ENCODE measurements around the gene MDH1.
"Not testable (repeated sequence)": the region's sequence is repeated elsewhere in the genome, so short reads cannot be mapped to it uniquely, and the experiment has no call there.

MDH1 gene

GRCh38 chr2:63587814-63588384, 864 bp upstream of the MDH1 start:
- no peak for DNase-seq (ENCODE audit: low read depth, low spot score)
- peak overlapping the region; percentile 67 for H3K27ac ChIP-seq

DNA sequence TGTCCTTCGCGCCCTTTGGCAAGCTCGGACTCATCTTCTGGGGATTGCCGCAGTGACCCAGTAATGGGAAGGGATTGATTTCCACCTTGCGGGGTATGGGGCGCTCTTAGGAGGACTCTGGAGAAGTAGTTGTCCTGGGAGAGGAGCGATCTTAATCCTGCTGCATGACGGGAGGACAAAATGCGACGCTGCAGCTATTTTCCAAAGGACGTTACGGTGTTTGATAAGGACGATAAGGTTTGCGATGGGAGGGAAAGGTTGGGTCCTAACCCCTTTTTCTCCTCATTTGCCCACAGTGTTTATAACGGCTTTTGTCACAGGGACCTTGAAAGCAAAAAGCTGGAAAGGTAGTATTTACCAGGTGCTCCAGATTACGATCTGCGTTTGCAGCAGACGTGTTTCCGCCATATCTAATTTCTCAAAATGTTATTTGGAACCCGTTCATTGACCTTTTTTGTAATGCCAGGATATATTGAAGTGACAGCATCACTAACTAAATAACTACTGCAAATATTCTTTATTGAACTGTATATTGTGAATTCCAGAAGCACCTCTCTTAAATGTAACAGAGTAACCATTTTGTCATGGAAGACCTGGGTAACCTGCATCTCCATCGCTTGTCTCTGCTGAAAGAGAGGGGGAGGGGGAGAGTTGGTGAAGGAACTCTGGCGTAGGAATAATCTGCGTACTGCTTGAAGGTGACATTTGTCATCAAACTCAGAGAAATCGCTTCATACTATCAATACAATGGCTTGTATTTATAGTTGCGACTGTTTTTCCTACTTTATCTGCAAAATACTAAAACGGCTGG, 590 bp downstream of the MDH1 start:
- peak overlapping the region; percentile 67 for H3K27ac ChIP-seq
- DNase-seq (ENCODE audit: low read depth, low spot score) = no peak

DNA sequence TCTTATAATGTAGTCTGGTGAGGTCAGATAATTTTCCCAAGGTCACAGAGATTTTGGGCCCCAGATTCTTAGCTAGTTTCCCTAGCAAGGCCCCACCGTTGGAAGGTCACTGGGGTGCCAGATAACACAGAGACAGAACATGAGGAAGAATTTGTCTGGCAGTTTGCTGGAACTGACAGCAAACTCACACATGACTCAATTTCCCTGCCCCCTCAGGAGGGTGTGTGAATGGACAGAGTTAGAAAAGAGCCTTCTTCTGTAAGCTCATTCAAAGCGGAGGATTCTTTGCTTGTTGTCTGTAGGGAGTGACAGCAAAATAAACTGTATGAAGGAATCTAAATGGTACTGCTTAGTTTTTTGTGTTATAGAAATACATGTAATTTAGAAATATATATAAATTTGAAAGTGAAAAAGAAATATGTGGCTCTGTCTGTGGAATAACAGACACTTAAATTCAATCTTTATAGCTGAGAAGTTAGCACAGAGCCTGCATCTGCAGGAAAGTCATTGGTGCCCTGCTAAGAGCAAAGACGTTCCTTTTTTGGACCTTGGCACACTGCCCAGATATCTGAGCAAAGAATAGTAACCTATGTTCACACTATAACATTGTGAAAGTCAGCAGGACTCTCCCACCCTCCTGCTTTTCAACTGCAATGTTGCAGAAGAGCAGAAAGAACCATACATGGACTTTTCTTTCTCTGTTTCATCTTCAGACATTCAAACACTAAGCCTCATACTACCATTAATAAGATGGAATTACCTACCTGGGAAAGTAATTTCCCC, 2.1 kb downstream of the MDH1 start:
- no peak for DNase-seq (ENCODE audit: low read depth, low spot score)
- no peak overlapping the region for H3K27ac ChIP-seq

DNA sequence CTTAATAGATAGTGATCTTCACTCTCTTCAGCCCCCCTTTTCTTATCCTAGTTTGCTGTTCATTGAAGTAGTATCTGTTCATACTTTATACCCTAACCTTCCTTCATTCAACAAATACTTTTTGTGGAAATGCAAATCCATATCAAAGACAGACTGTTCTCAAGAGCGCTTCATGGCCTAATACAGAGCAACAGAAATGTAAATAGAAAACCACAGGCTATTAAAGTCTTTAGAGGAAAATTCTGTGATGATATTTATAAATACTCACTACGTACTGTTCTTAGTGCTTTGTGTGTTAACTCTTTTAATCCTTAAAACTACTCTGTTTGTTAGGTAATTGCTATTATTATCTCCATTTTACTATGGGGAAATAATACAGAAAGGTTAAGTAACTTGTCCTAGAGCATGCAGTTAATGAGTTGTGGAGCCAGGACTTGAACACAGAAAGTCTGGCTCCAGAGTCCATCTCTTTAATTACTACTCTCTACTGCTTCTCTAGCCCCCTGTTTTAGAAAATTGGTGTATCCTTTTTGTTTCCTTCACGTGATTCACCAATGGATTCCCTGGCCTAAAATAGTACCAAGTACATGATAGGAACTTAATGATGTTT, 2.9 kb downstream of the MDH1 start:
- DNase-seq (ENCODE audit: low read depth, low spot score) = no peak
- H3K27ac ChIP-seq = no peak overlapping the region

DNA sequence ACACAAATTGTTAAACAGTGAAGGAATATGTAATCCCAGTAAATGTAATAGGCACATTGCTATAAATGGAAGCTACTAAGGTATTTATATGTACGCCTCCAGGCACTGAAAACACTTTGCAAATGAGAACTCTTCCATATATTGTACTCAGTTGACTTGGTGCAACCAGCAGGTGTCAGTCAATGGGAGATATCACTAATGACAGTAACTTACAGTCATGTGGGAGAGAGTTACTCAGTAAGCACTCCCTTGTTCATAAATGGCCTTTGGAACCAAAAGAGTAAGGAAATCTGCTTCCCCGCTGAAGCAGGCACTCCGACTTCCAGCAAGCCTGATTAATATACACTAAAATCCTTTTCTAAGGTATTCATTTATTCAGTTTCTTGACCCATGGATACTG, 5.9 kb downstream of the MDH1 start:
- DNase-seq (ENCODE audit: low read depth, low spot score) = no peak

GRCh38 chr2:63596401-63596883, 7.7 kb downstream of the MDH1 start:
- no peak for DNase-seq (ENCODE audit: low read depth, low spot score)
- no peak overlapping the region for H3K27ac ChIP-seq

More for the DNA sequence above, 5.9 kb downstream of the MDH1 start:
- H3K27ac ChIP-seq = no peak overlapping the region

- no peak for DNase-seq (ENCODE audit: low read depth, low spot score)
- H3K27ac ChIP-seq = no peak overlapping the region
Observed at GRCh38 chr2:63598981-63599380, 10.2 kb downstream of the MDH1 start.

GRCh38 chr2:63600881-63601460, 12.2 kb downstream of the MDH1 start:
- DNase-seq (ENCODE audit: low read depth, low spot score) = no peak
- no peak overlapping the region for H3K27ac ChIP-seq

DNA sequence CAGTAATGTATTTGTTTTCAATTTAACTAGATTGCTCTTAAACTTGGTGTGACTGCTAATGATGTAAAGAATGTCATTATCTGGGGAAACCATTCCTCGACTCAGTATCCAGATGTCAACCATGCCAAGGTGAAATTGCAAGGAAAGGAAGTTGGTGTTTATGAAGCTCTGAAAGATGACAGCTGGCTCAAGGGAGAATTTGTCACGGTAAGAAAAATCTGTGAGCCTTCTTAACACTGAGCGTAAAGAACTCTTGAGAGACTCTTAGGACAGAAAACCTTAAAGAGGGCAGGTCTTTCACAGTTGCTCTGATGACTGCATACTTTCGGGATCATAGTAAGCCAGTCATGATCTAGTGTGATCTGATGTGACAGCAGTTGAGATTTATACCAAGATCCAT, 15.9 kb downstream of the MDH1 start:
- DNase-seq (ENCODE audit: low read depth, low spot score) = no peak
- H3K27ac ChIP-seq = no peak overlapping the region

DNA sequence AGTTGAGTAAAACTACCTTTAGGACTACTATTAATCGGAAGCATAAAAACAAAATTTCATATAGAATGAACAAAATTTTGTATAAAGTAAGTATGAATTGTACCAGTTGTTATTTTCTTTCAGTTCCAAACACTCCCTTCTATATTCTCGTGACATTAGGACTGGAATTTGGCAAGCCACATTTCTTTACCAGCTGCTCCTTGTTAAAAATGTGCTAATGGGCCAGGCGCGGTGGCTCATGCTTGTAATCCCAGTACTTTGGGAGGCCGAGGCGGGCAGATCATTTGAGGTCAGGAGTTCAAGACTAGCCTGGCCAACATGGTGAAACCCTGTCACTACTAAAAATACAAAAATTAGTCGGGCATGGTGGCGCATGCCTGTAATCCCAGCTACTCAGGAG, 20.1 kb downstream of the MDH1 start:
- not testable (repeated sequence) for H3K27ac ChIP-seq; DNase-seq (ENCODE audit: low read depth, low spot score)

DNA sequence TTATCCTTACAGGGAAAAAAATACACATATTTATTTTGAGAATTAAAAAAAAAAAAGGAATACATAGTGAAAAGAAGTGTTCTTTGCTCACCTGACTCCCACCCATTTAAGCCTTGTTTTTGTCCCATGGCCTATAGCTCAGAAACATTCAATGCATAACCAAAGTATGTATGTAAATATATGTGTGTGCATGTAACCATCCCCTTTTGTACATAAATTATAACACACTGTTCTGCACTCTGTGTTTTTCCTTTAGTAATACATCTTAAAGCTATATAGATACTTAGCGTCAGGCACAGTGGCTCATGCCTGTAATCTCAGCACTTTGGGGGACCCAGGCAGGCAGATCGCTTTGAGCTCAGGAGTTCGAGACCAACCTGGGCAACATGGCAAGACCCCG, 21.8 kb downstream of the MDH1 start:
- no peak overlapping the region for H3K27ac ChIP-seq

GRCh38 chr2:63613391-63613901, 24.7 kb downstream of the MDH1 start:
- DNase-seq (ENCODE audit: low read depth, low spot score) = no peak

More for the DNA sequence above, 21.8 kb downstream of the MDH1 start:
- no peak for DNase-seq (ENCODE audit: low read depth, low spot score)

GRCh38 chr2:63614448-63614968, 25.7 kb downstream of the MDH1 start:
- peak overlapping the region; percentile 88 for H3K27ac ChIP-seq
- DNase-seq (ENCODE audit: low read depth, low spot score) = peak; percentile 18

More at GRCh38 chr2:63613391-63613901, 24.7 kb downstream of the MDH1 start:
- H3K27ac ChIP-seq = no peak overlapping the region

- DNase-seq (ENCODE audit: low read depth, low spot score) = peak; percentile 53
- H3K27ac ChIP-seq = peak overlapping the region; percentile 88
Observed at GRCh38 chr2:63614983-63615945, 26.5 kb downstream of the MDH1 start.

DNA sequence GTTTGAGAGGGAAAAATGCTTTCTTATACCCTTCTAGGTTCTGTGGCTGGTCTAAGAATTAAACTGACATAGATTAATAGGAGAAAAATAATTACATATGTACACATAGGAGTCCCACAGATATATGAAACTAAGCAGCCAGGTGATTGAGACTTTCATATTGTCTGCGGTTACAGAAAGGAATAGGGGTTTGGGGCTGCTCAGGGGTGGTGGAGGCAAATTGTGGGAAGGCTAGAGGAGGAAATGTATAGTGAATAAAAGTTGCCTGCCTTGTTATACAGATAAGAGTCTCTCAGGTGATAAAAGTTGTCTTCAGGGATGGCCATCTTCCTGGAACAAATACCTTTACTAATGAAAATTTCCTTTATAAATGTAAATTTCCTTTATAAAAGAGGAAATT, 28.6 kb downstream of the MDH1 start:
- H3K27ac ChIP-seq = no peak overlapping the region
- DNase-seq (ENCODE audit: low read depth, low spot score) = no peak

- DNase-seq (ENCODE audit: low read depth, low spot score) = no peak
- no peak overlapping the region for H3K27ac ChIP-seq
Observed at GRCh38 chr2:63619328-63619727, 30.6 kb downstream of the MDH1 start.

DNA sequence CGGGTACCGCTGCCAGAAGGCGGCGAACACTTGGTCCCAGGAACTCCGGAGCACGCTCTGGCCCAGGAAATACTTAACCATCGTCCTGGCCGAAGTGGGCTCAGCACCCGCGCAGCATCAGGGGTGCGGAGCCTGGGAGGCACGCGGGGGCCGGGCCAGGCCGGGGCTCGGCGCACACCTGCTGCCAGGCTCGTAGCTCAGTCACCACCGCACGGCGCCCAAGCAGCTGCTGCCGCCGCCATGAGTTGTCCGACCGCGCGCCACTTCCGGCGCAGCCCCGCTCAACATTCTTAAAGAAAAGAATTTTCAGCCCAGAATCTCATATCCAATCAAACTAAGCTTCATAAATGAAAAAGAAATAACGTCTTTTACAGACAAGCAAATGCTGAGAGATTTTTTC, 34.0 kb downstream of the MDH1 start:
- H3K27ac ChIP-seq = no peak overlapping the region
- no peak for DNase-seq (ENCODE audit: low read depth, low spot score)

GRCh38 chr2:63623763-63624162, 35.0 kb downstream of the MDH1 start:
- not testable (repeated sequence) for DNase-seq (ENCODE audit: low read depth, low spot score); H3K27ac ChIP-seq

GRCh38 chr2:63627866-63628265, 39.1 kb downstream of the MDH1 start:
- no peak for DNase-seq (ENCODE audit: low read depth, low spot score)
- no peak overlapping the region for H3K27ac ChIP-seq

Data from epithelial cell of prostate (primary cell).